ENCODE results near the gene IPMK. TPM values are rescaled to one million over a fixed set of nuclear protein-coding genes. Genes with fewer than 3 reads are reported as not detected.

Gene IPMK
- total and polyA plus RNA-seq, 9 of the 15 experiments (the other 6 are each of a cell fraction or from before 2014, with no cell fraction given) = 0.98 to 4.4 (median 2.7) TPM

DNA sequence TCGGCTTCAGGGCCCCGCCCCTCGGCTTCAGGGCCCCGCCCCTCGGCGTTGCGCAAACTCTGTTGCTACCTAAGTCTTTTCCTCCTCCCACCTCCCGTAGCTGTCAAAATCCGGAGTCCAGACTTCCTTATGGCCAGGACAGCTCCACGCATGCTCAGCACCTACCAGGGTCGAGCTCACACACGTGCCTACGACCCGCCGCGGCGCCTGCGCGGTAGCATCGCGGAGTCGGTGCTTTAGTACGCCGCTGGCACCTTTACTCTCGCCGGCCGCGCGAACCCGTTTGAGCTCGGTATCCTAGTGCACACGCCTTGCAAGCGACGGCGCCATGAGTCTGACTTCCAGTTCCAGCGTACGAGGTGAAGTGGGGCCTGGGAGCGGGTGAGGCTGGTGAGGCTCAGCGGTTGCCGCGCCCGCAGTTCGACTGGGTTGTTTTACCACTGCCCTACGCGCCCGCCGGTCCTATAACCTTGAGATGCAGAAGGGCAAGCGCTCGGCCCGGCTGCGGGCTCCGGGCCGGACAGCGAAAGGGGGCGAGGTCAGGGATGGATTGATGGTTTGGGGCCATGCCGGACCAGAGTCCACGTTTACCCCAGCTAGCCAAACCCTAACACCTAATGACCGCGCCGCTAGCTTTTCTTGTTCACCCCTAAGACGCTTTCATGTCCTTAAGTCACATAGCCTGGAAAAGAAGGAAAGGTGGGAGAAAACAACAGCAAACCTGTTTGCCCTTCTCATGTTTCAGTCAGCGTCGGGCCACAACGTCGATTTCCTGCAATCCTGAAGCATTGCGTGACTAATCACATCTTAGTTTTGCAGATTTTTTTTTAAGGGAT, 1.5 kb upstream of the IPMK start, which contains the start of gene CISD1 (continued):
- TF ChIP-seq, protein P1, sequence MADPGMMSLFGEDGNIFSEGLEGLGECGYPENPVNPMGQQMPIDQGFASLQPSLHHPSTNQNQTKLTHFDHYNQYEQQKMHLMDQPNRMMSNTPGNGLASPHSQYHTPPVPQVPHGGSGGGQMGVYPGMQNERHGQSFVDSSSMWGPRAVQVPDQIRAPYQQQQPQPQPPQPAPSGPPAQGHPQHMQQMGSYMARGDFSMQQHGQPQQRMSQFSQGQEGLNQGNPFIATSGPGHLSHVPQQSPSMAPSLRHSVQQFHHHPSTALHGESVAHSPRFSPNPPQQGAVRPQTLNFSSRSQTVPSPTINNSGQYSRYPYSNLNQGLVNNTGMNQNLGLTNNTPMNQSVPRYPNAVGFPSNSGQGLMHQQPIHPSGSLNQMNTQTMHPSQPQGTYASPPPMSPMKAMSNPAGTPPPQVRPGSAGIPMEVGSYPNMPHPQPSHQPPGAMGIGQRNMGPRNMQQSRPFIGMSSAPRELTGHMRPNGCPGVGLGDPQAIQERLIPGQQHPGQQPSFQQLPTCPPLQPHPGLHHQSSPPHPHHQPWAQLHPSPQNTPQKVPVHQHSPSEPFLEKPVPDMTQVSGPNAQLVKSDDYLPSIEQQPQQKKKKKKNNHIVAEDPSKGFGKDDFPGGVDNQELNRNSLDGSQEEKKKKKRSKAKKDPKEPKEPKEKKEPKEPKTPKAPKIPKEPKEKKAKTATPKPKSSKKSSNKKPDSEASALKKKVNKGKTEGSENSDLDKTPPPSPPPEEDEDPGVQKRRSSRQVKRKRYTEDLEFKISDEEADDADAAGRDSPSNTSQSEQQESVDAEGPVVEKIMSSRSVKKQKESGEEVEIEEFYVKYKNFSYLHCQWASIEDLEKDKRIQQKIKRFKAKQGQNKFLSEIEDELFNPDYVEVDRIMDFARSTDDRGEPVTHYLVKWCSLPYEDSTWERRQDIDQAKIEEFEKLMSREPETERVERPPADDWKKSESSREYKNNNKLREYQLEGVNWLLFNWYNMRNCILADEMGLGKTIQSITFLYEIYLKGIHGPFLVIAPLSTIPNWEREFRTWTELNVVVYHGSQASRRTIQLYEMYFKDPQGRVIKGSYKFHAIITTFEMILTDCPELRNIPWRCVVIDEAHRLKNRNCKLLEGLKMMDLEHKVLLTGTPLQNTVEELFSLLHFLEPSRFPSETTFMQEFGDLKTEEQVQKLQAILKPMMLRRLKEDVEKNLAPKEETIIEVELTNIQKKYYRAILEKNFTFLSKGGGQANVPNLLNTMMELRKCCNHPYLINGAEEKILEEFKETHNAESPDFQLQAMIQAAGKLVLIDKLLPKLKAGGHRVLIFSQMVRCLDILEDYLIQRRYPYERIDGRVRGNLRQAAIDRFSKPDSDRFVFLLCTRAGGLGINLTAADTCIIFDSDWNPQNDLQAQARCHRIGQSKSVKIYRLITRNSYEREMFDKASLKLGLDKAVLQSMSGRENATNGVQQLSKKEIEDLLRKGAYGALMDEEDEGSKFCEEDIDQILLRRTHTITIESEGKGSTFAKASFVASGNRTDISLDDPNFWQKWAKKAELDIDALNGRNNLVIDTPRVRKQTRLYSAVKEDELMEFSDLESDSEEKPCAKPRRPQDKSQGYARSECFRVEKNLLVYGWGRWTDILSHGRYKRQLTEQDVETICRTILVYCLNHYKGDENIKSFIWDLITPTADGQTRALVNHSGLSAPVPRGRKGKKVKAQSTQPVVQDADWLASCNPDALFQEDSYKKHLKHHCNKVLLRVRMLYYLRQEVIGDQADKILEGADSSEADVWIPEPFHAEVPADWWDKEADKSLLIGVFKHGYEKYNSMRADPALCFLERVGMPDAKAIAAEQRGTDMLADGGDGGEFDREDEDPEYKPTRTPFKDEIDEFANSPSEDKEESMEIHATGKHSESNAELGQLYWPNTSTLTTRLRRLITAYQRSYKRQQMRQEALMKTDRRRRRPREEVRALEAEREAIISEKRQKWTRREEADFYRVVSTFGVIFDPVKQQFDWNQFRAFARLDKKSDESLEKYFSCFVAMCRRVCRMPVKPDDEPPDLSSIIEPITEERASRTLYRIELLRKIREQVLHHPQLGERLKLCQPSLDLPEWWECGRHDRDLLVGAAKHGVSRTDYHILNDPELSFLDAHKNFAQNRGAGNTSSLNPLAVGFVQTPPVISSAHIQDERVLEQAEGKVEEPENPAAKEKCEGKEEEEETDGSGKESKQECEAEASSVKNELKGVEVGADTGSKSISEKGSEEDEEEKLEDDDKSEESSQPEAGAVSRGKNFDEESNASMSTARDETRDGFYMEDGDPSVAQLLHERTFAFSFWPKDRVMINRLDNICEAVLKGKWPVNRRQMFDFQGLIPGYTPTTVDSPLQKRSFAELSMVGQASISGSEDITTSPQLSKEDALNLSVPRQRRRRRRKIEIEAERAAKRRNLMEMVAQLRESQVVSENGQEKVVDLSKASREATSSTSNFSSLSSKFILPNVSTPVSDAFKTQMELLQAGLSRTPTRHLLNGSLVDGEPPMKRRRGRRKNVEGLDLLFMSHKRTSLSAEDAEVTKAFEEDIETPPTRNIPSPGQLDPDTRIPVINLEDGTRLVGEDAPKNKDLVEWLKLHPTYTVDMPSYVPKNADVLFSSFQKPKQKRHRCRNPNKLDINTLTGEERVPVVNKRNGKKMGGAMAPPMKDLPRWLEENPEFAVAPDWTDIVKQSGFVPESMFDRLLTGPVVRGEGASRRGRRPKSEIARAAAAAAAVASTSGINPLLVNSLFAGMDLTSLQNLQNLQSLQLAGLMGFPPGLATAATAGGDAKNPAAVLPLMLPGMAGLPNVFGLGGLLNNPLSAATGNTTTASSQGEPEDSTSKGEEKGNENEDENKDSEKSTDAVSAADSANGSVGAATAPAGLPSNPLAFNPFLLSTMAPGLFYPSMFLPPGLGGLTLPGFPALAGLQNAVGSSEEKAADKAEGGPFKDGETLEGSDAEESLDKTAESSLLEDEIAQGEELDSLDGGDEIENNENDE (IDR thresholded peaks at IDR 0.05; ENCODE audit: low read depth, low read length) = no peak
- TF ChIP-seq NFATC3 (IDR thresholded peaks at IDR 0.05) = peak; percentile 94
- TF ChIP-seq, protein P2, sequence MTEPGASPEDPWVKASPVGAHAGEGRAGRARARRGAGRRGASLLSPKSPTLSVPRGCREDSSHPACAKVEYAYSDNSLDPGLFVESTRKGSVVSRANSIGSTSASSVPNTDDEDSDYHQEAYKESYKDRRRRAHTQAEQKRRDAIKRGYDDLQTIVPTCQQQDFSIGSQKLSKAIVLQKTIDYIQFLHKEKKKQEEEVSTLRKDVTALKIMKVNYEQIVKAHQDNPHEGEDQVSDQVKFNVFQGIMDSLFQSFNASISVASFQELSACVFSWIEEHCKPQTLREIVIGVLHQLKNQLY (CRISPR knock-in tag; conservative IDR thresholded peaks at IDR 0.05) = no peak
- 0 out of 2 replicates have a peak, but pooled peaks have one; percentile 11 for TF ChIP-seq MYNN (IDR thresholded peaks at IDR 0.05)
- no peak for TF ChIP-seq MYNN (CRISPR knock-in tag; IDR thresholded peaks at IDR 0.05)
- no peak for TF ChIP-seq ZNF41 (CRISPR knock-in tag; conservative IDR thresholded peaks at IDR 0.05)
- no peak for TF ChIP-seq ZNF347 (CRISPR knock-in tag; IDR thresholded peaks at IDR 0.05; ENCODE audit: low read depth)
- TF ChIP-seq, protein P3, sequence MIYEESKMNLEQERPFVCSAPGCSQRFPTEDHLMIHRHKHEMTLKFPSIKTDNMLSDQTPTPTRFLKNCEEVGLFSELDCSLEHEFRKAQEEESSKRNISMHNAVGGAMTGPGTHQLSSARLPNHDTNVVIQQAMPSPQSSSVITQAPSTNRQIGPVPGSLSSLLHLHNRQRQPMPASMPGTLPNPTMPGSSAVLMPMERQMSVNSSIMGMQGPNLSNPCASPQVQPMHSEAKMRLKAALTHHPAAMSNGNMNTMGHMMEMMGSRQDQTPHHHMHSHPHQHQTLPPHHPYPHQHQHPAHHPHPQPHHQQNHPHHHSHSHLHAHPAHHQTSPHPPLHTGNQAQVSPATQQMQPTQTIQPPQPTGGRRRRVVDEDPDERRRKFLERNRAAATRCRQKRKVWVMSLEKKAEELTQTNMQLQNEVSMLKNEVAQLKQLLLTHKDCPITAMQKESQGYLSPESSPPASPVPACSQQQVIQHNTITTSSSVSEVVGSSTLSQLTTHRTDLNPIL (CRISPR knock-in tag; IDR thresholded peaks at IDR 0.05) = no peak
- peak; percentile 99 for TF ChIP-seq CEBPB (tag; IDR thresholded peaks at IDR 0.05)
- no peak for TF ChIP-seq ZNF764 (CRISPR knock-in tag; IDR thresholded peaks at IDR 0.05; ENCODE audit: low read depth)
- TF ChIP-seq, protein P4, sequence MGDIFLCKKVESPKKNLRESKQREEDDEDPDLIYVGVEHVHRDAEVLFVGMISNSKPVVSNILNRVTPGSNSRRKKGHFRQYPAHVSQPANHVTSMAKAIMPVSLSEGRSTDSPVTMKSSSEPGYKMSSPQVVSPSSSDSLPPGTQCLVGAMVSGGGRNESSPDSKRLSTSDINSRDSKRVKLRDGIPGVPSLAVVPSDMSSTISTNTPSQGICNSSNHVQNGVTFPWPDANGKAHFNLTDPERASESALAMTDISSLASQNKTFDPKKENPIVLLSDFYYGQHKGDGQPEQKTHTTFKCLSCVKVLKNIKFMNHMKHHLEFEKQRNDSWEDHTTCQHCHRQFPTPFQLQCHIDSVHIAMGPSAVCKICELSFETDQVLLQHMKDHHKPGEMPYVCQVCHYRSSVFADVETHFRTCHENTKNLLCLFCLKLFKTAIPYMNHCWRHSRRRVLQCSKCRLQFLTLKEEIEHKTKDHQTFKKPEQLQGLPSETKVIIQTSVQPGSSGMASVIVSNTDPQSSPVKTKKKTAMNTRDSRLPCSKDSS (IDR thresholded peaks at IDR 0.05; ENCODE audit: low read depth, partially characterized antibody) = no peak
